GM12891 (cell line): ENCODE measurements around the gene CYP2W1.

Source experiments
- POLR2A ChIP-seq: IDR thresholded peaks from 2 replicates; pipeline ENCODE4 v1.6.1; 2011; ENCODE audit warnings: low read depth, low read length, control low read depth
- POLR2AphosphoS5 ChIP-seq: IDR thresholded peaks from 2 replicates; pipeline ENCODE4 v1.6.1; 2011; ENCODE audit warnings: low read depth, low read length, control low read depth
- TAF1 ChIP-seq: IDR thresholded peaks from 2 replicates; pipeline ENCODE4 v1.6.1; 2011; ENCODE audit warnings: low read depth, low read length, control low read depth

DNA sequence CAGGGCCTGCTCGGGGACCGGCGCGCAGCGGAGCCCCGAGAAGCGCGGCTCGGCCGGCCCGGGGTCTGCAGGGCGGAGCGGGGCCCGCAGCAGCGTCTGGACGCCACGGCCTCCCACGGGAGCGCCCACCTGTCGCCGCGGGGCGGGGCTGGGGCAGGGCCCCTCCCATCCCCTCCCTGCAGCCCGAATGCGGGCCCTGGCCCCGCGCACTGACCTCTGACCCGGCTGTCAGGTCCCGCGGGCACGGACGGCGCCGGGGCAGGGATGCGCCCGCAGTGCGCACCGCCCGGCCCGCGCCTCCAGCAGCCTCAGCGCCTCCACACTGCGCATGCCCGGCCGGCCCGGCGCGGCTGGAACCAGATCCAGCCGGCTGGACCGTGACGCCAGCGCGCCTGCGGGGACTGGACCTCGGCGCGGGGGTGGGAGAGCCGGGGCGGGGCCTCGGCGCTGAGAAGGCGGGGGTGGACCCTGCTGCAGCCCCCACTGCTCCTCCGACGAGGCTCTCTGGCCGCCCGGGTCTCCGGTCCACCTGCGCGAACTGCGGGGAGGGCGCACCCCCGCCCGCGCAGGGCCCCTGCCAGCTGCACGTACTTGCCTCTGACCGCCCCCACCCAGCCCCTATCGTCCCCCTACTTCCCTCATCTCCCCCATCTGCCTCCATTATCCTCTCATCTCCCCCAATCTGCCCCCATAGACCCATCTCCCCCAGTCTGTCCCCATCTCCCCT lies 45.2 kb downstream of the CYP2W1 start:
- TF ChIP-seq POLR2A (no peak; the same call in 1 of the 2 replicates), POLR2AphosphoS5 (peak; percentile 32; the same call in 1 of the 2 replicates), TAF1 (peak; percentile 55; the same call in 1 of the 2 replicates)
